K562 (cell line): Measurements from ENCODE around the gene KIAA0319L. TPM values are rescaled to one million over a fixed set of nuclear protein-coding genes. Genes with fewer than 3 reads are reported as not detected.

ENCODE experiments used
- ATAC-seq: fragments of 200-7000 bp; cut with Tn5 transposase; 3 replicates; pipeline ENCODE4 v1.9.1; 2020; ENCODE audit warnings: moderate library complexity
- BruUV-seq: library from RNA; stranded (reverse); fragments of 400-500 nt; replicated peaks from 2 replicates; lab custom pipeline; 2021; lab: Mats Ljungman, UMichigan
- CTCF ChIA-PET: fragments of 300-600 bp; formaldehyde crosslinking; extraction: SDS; loops from one replicate; lab custom pipeline; 2021; ENCODE audit warnings: low intra/inter-chr PET ratio; lab: Yijun Ruan, JAX
- POLR2A ChIA-PET: fragments of 300-600, 350-650 bp; sonication (Branson Sonifier 250); formaldehyde crosslinking; extraction: SDS; loops from one replicate; lab custom pipeline; 2021; ENCODE audit warnings: antibody characterized with exemption, inconsistent platforms; lab: Yijun Ruan, JAX
- DNase-seq, 4 experiments: peaks; one replicate each; pipeline versions ENCODE4 v3.0.0 to v3.0.0-alpha.2; 2011 to 2018; ENCODE audit warnings: low spot score in 3 of 4, mixed read lengths in 3 of 4; ENCODE audit errors: extremely low read depth in 1 of 4
- FAIRE-seq: peaks from 2 replicates; lab custom pipeline; 2011; peaks lifted over from hg19 to GRCh38; lab: Jason Lieb, UNC
- H2AFZ ChIP-seq: 2 replicates; pipeline ENCODE4 v1.6.0; 2011; ENCODE audit warnings: low read depth, low read length, control low read depth, inconsistent platforms
- H3K27ac ChIP-seq: fragments of 200-600 bp; 3 replicates; pipeline ENCODE4 v1.8.0; 2011; ENCODE audit warnings: low read depth, mild to moderate bottlenecking, control low read depth, inconsistent platforms, low read length, moderate library complexity, mixed read lengths; ENCODE audit errors: extremely low read depth
- H3K27me3 ChIP-seq, 2 experiments: fragments of 300-600 bp in 1 of 2; 2 replicates in 1 of 2; 3 replicates in 1 of 2; pipeline versions ENCODE4 v1.6.0 to v1.8.0; 2011; ENCODE audit warnings: inconsistent platforms in 2 of 2, low read length in 2 of 2, mild to moderate bottlenecking in 1 of 2, mixed read lengths in 1 of 2, moderate library complexity in 1 of 2; ENCODE audit not compliant: control insufficient read depth in 2 of 2, insufficient read depth in 2 of 2
- H3K36me3 ChIP-seq: fragments of 300-600 bp; 3 replicates; pipeline ENCODE4 v1.8.0; 2011; ENCODE audit warnings: mild to moderate bottlenecking, low read length, inconsistent platforms; ENCODE audit not compliant: control insufficient read depth, insufficient read depth
- H3K4me1 ChIP-seq, 2 experiments: fragments of 200-600 bp in 1 of 2; replicated peaks in 1 of 2; 2 replicates in 1 of 2; 3 replicates in 1 of 2; pipeline versions ENCODE4 v1.5.1 to v1.8.0; 2011; ENCODE audit warnings: inconsistent platforms in 2 of 2, low read length in 2 of 2, mild to moderate bottlenecking in 1 of 2, mixed read lengths in 1 of 2, moderate library complexity in 1 of 2; ENCODE audit not compliant: control insufficient read depth in 2 of 2, insufficient read depth in 2 of 2
- H3K4me2 ChIP-seq: 2 replicates; pipeline ENCODE4 v1.6.1; 2011; ENCODE audit warnings: low read length, control low read depth, inconsistent platforms, mixed read lengths; ENCODE audit not compliant: insufficient read depth
- H3K4me3 ChIP-seq: fragments of 200-600 bp; sonication (generic), shearing (Covaris generic); 2 replicates; pipeline ENCODE4 v1.5.1; 2016; ENCODE audit warnings: control low read depth, inconsistent platforms
- H3K79me2 ChIP-seq: fragments of 200-600 bp; 3 replicates; pipeline ENCODE4 v1.8.0; 2011; ENCODE audit warnings: low read length, inconsistent platforms; ENCODE audit not compliant: control insufficient read depth, insufficient read depth
- H3K9ac ChIP-seq, 2 experiments: 2 replicates each; pipeline versions ENCODE4 v1.6.0 to v1.6.1; 2011; ENCODE audit warnings: low read depth in 2 of 2, low read length in 2 of 2, control low read depth in 1 of 2, inconsistent platforms in 1 of 2, mild to moderate bottlenecking in 1 of 2, mixed read lengths in 1 of 2; ENCODE audit not compliant: insufficient read depth in 1 of 2
- H3K9me1 ChIP-seq: one replicate; pipeline ENCODE4 v1.6.0; 2011; ENCODE audit warnings: inconsistent platforms, mild to moderate bottlenecking, low read length, moderate library complexity; ENCODE audit not compliant: control insufficient read depth, insufficient read depth
- H3K9me3 ChIP-seq: replicated peaks from 2 replicates; pipeline ENCODE4 v1.5.1; 2011; ENCODE audit warnings: low read depth, low read length, inconsistent platforms; ENCODE audit not compliant: control insufficient read depth, insufficient read depth
- H4K20me1 ChIP-seq: replicated peaks from 2 replicates; pipeline ENCODE4 v1.6.1; 2011; ENCODE audit warnings: low read length, inconsistent platforms, mixed read lengths; ENCODE audit not compliant: control insufficient read depth, insufficient read depth
- MEF2A ChIP-seq: IDR thresholded peaks from 2 replicates; pipeline ENCODE4 v1.6.1; 2011; ENCODE audit warnings: low read depth, mild to moderate bottlenecking, low read length, moderate library complexity; ENCODE audit not compliant: control insufficient read depth
- MITF ChIP-seq: IDR thresholded peaks from 2 replicates; pipeline ENCODE4 v1.6.1; 2014; ENCODE audit warnings: antibody characterized with exemption
- RBM39 ChIP-seq: fragments of 200-400 bp; formaldehyde crosslinking; optimal IDR thresholded peaks from 2 replicates; pipeline ENCODE3; 2018; ENCODE audit warnings: low read depth, low read length
- WGBS: fragments of 100-300 bp; shearing (Covaris generic); methylation state at CpG from one replicate; pipeline ENCODE4 v1.1.6; 2016; ENCODE audit warnings: low coverage, mixed read lengths; ENCODE audit not compliant: insufficient coverage; ENCODE audit errors: missing lambda C conversion rate; 5-methylcytosine and 5-hydroxymethylcytosine counted together
- in situ Hi-C: fragments of 300-500 bp; cut with MboI; formaldehyde crosslinking; loops from 4 replicates; pipeline ENCODE4 v1.15.0; 2018; ENCODE audit warnings: inconsistent platforms, mixed read lengths
- intact Hi-C: fragments of 100-400 bp; cut with micrococcal nuclease; formaldehyde crosslinking; loops from 2 replicates; pipeline ENCODE4 v1.14.2; 2022
- polyA plus RNA-seq, 8 experiments: library from polyadenylated mRNA; depleted of rRNA in 4 of 8; stranded (reverse) in 5 of 8; unstranded in 3 of 8; fragments of >200 nt; fragmentation: Nextera tagmentation in 2 of 8; fragmentation: Illumina TruSeq in 1 of 8; extraction: Ambion mirVana in 2 of 8; extraction: Trizol in 1 of 8; gene quantifications; 2 replicates each; pipeline versions ENCODE4 v1.2.1 to v1.2.3, GENCODE V29; 2011 to 2014; ENCODE audit warnings: inconsistent platforms in 1 of 8, missing spikeins in 1 of 8
- total RNA-seq, 7 experiments: library from RNA; depleted of rRNA in 6 of 7; stranded (reverse); fragments of >200 nt in 6 of 7; fragmentation: Illumina TruSeq in 2 of 7; extraction: Trizol in 2 of 7; gene quantifications; 2 replicates each; pipeline versions ENCODE4 v1.2.1 to v1.2.3, GENCODE V29; 2011 to 2021; ENCODE audit warnings: low replicate concordance in 1 of 7

Gene KIAA0319L
- total and polyA plus RNA-seq, 9 of the 15 experiments (the other 6 are each of a cell fraction or from before 2014, with no cell fraction given) = 2.4 to 51.7 (median 27.4) TPM

DNA sequence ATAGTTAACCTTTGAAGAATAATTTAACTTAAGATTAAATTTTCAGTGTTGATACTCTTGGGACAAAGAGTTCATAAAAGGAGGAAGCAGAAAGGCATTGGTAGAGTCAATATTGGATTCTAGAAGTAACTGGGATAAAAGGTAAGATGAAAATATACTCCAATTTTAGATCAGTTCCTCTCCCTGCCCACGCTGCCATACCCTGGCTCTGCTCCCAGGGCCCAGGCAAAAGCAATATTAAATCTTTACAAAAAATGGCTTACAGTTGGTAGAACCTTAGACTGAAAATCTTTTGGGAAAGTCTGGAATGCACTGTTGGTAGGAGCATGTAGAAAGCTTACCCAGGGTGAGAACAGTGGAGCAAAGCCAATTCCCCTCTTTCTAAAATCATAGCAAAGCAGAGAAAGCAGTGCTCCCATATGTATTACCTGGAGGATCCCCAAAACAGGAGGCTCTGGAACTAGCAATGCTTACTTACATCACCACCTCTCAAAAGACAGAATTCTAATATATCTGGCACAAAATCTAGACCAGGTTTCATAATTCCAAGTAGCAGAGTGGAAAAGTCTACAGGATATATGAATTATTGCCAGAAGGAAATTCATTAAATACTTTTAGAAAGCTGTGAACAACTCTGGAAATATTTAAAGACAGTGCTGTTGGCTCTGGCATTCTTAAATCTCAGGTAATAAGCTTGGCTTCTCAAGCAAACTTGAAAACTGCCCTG, 24.5 kb downstream of the KIAA0319L start:
- no peak for ATAC-seq
- no peak overlapping the region for H3K4me3 ChIP-seq
- no peak overlapping the region for H3K9ac ChIP-seq
- H2AFZ ChIP-seq = no peak overlapping the region
- no TSS peak for BruUV-seq
- H3K9me3 ChIP-seq = peaks cover 19% of the 10 kb centered on the region
- intact Hi-C loops = no loop called here
- TF ChIP-seq MEF2A (no peak), RBM39 (no peak), MITF (no peak)
- TF ChIP-seq, all 486 proteins: peak for 0
- DNase-seq = no peak
- H3K27me3 ChIP-seq = no peaks in the 10 kb centered on the region
- in situ Hi-C loops = no loop called here
- H3K4me2 ChIP-seq = no peak overlapping the region
- no peak overlapping the region for H3K27ac ChIP-seq
- 82% methylated on average over 1 of the region's 1 CpG for WGBS
- ChIA-PET CTCF (no interaction called here), POLR2A (interaction anchor here (0.6 to 1.1 kb wide), 2 partner anchors 10 to 680 kb away, joined by 4 read pairs; no protein-coding TSS in a partner anchor)
- no peaks in the 10 kb centered on the region for H4K20me1 ChIP-seq
- H3K36me3 ChIP-seq = peaks cover 29% of the 10 kb centered on the region
- FAIRE-seq = no peak
- H3K4me1 ChIP-seq = peaks cover 0 to 4% of the 10 kb centered on the region in 2 experiments; a peak in 2 of 5 replicates
- H3K9me1 ChIP-seq = no peaks in the 10 kb centered on the region
- H3K79me2 ChIP-seq = peaks cover 12% of the 10 kb centered on the region
